HG03196 (cell line): ENCODE results near the gene P4HTM.
"Not testable (repeated sequence)": the region's sequence is repeated elsewhere in the genome, so short reads cannot be mapped to it uniquely, and the experiment has no call there.

Experiments
- ATAC-seq: cut with Tn5 transposase; IDR thresholded peaks from one replicate; pipeline ENCODE4 v1.9.1; 2021; ENCODE audit not compliant: unreplicated experiment

Gene P4HTM

GRCh38 chr3:49007771-49008528 lies 17.9 kb downstream of the P4HTM start:
- ATAC-seq, result peak; percentile 40

GRCh38 chr3:49008627-49009026 lies 18.6 kb downstream of the P4HTM start:
- not testable (repeated sequence) for ATAC-seq

DNA sequence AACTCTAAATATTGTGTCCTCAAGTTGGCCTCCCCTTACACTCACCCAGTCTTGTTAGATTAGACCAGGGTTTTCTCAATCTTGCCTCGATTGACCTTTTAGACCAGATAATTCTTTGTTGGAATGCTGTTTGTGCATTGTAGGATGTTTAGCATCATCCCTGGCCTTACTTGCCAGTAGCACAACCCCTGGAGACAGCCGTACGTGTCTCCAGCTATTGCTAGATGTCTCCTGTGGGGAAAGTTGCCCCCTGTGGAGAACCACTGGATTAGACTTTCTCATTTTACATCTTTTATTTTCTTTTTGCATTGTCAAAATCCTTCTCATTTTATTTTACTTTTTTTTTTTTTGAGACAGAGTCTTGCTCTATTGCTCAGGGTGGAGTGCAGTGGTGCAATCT lies 19.4 kb downstream of the P4HTM start:
- ATAC-seq, result no peak

GRCh38 chr3:49012441-49013017 lies 22.5 kb downstream of the P4HTM start:
- ATAC-seq, result no peak

- ATAC-seq, result no peak
Observed at GRCh38 chr3:49013113-49013737, 23.2 kb downstream of the P4HTM start.

- no peak for ATAC-seq
Observed at GRCh38 chr3:49013738-49014660, 24.0 kb downstream of the P4HTM start.

- no peak for ATAC-seq
Observed at GRCh38 chr3:49015072-49015471, 25.0 kb downstream of the P4HTM start.

- no peak for ATAC-seq
Observed at GRCh38 chr3:49015765-49016164, 25.7 kb downstream of the P4HTM start.

DNA sequence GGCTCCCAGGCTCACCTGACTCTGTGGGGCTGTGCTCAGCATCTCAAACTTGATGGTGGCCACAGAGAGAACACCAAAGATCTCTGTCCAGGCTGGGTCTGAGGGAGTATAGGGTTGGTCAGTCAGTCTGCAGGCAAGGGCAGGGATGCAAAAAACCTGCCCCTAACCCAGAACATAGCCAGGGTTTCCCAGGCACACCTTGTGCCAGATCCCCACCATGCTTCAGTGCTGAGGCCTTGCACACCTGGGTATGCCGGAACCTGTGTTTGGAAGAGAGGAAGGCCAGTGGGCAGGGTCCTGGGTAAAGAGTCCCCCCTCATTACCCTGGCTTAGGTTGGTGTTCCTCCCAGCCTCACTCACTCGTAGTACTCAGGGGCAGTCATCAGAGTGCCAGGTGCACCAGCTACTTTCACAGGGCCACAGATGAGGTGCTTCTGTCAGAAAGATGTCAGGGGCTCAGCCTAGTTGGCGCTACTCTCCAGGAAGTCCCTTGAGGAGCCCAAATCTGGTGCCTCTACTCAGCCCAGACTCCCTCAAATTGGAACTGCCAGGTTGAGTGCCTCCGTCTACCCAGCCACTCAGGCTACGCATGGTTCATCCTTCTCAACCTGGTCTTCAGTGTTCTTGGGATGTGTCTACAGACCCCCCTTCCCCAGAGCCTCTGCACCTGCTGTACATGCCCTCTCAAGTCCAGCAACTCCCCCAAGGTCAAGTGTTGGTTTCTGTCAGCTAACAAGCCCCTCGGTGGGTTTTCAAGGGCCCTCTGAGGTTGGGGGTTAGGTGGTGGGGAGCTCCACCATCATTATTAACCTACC lies 26.6 kb downstream of the P4HTM start:
- no peak for ATAC-seq

DNA sequence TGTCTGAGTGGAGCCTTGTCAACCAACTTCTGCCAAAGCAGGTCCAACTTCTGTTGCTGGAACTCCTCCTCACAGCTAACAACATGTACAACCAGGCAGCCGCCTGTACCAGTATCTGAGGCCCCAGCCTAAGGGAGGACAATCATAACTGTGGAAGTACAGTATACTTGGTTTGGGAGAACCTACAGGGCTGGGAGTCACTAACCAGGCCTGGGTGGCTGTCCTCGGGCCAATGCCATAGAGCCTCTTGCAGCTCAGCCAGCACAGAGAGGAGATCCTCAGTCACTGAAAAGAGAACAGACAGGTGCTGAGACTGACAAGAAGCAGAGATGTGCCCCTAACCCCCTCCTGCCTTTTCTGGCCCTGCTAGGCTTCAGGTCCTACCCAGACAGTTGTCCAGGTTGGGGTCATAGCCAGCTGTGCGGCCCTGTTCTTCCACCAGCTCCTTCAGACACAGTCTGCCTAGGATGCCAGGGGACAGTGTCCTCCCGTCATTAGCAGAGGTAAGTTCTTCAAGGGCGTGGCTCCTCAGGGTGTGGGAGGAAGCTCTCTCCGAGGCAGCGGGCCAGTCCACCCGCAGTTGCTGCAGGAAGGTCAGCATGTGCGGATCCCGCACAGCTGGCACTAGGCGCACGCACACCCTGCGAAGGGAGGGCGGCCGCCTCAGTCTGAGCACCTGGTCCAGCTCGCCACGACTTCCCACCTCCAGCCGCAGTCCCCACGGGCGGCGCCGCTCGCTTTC lies 27.4 kb downstream of the P4HTM start:
- no peak for ATAC-seq

GRCh38 chr3:49017971-49018706 lies 28.1 kb downstream of the P4HTM start, which contains the start of gene DALRD3:
DALRD3 (minus strand) TSS chr3:49018580; CDS start chr3:49018564, 16 bp downstream.
- no peak for ATAC-seq

DNA sequence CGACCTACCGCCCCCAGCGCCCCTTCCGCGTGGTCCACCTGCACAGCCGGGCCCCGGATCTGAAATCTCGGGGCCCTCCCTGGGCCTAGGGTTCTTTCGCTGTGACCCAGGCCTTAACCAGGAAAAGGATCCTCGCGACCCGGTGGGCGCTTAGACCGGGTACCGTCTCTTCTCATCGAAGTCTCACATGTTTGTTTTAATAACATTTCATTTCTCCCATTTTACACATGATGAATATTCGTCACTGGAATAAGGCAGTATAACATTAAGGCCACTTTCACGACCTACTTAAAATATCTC lies 28.6 kb downstream of the P4HTM start:
- no peak for ATAC-seq

- ATAC-seq, result no peak
Observed at GRCh38 chr3:49019941-49020329, 29.9 kb downstream of the P4HTM start.

GRCh38 chr3:49020330-49021212 lies 30.5 kb downstream of the P4HTM start:
- ATAC-seq, result peak; percentile 4

- peak; percentile 41 for ATAC-seq
Observed at GRCh38 chr3:49021213-49021812, 31.3 kb downstream of the P4HTM start.

DNA sequence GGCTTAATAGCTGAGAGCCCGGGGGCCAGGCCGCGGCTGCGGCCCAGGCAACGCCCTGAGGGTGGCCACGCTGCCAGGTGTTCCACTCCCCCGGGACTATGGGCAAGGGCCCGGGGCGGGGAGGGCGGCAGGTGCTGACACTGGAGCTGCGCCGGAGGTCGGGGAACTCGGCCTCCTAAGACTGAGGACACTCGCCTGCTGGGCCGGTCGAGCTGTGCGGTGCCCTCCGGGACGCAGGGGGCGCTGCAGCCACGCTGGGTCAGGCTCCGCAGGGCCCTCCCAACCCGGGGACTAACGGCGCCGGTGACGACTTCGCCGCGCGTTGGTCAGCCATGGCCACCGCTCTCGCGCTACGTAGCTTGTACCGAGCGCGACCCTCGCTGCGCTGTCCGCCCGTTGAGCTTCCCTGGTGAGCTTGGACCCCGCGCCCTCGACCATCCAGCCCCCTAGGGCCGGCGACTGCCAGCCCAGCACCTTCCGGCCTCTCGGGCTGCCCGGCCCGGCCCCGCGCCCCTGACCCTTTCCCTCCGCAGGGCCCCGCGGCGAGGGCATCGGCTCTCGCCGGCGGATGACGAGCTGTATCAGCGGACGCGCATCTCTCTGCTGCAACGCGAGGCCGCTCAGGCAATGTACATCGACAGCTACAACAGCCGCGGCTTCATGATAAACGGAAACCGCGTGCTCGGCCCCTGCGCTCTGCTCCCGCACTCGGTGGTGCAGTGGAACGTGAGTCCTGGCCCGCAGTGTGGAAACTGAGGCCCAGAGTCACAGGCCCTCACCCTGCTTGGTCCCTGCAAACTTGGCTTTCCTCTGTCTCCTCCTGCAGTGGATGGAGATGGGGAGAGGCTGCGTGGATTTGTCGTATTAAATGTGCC lies 32.0 kb downstream of the P4HTM start, which contains the start of gene NDUFAF3:
NDUFAF3 (plus strand) TSS at position 309 of the 875 bp plus-strand sequence; CDS start at position 333, 24 bp downstream.
- ATAC-seq, result peak; percentile 48
